Measurements from ENCODE around the gene PLEKHF1.
"Not testable (repeated sequence)": the region's sequence is repeated elsewhere in the genome, so short reads cannot be mapped to it uniquely, and the experiment has no call there.

Gene PLEKHF1

DNA sequence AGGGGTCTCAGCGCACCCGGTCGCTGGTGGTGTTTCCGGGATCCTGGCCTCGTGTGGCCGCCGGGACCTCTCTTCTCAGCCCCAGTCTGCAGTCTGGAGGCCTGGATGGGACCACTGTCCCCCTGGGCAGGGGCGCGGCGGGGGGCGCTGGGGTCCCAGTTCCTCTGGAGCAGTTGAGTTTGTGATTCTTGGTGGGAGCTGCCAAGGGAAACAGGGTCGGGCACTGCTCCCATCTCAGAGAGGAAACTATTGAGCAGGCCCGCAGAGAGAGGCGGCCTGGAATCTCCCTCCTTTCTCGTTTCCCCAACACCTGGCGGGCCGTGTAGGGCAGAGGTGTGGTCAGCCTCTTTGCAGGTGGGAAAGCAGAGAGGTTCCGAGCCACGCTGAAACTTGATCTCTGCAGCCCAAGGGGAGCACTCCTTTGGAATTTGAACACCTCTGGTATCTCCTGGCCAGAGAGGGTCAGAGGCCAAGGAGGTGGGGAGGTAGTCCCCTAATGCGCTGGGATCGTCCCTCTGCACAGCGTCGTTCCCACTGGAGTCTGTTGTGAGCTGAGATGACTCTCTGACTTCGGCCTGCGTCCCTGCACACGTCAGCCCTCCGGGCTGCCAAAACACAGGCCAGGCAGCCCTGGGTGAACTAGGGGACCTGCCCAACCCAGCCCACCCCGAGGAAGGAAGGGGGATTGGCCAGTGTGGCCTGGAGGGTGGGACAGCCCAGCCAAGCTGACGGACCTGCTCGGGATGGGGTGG is 741 bp downstream of the PLEKHF1 start:
- DNase-seq: no peak

DNA sequence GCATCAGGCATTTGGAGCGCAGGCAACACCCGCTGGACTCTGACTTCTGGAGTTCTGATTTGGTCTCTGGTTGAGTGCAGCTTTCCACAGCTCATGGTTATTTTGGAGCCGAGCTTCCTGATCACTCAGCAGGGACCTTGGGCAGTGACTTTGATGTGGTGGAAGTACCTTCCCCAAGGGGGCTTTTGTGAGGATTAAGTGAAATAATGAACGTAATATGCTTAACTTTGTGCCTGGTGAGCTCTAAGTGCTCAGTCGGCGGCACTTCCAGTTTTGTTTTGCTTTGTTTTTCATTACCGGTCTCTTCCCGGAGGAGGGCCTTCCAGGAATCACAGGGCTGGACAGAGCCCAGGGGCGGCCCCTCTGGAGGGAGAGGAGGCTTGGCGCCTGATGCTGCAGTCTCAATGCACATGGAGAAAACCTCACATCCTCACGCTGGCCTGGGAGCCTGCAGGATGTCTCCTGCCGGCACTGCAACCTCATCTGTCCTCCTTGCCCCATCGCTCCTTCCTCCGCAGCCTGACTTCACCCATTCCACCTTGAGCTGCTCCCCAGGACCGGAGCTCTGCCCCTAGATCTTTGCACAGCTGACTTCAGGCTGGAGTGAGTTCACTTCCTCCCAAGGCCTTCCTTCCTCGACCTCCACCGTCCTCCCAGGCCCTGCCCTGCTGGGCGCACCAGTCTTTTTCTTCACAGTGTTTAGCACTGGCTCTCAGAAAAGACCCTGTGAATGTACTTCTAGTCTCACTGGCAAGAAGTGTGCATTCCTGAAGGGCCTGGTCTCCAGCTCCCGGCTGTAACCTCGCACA is 1.5 kb downstream of the PLEKHF1 start:
- DNase-seq: no peak

GRCh38 chr19:29667387-29667783 is 2.1 kb downstream of the PLEKHF1 start:
- no peak for DNase-seq

DNA sequence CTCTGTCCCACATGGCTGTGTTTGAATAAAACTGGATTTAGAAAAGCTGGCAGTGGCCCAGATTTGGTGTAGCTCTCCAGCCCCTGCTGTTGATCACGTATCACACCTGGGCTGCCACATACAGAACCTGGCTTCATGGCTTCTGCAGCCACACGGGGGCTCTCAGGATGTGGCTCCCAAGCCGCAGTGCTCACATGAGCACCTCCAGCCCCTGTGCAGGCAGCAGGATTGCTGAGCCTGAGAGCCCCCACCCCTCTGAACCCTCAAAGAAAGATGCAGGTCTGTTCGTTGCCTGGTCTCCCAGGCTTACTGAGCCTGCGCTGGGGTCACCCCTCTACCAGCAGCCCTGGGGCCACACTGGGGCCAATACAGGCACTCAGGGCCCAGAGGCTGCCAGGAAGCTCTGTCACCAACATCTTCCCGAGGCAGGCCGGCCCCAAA is 2.7 kb downstream of the PLEKHF1 start:
- DNase-seq: peak; percentile 70

DNA sequence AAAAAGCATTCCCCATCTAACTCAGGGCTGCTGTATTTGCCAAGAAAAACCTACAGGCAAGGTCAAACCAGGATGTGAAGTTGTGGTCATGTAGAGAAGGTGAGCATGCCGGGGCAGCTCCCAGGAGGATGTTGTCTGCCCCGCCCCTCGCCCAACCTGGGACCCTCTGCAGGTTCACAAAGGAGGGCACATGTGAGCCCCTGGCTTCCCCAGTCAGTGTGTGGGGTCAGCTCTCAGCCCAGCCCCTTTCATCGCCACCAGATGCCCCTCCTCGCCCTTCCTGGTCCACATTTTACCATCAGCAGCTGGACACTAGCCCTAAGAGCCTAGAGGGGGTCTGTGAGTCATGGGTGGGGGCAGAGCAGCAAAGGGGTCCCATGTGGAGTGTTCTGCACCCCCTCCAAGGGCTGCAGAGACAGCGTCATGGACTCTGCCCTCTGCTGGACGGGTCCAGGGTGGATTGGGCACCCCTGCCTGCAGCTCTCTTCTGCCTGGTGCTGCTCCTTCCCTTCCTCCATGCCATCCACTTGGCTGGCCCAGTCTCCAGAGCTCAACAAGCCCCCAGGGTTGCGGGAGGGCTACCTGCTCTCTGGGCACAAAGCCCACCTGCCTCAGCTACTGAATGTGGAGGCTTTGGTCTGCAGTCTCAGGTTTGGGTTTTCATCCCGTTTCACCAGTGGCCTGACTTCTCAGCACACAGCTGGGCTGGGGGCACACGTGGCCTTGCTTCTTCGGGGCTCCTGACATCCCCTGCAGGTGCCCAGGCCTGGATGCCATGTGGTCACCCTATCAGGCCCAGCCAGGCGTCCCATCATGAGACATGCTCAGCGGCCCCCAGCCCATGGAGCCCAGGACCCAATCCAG is 3.7 kb downstream of the PLEKHF1 start:
- no peak for DNase-seq

GRCh38 chr19:29670255-29670654 is 5.0 kb downstream of the PLEKHF1 start:
- DNase-seq: no peak

DNA sequence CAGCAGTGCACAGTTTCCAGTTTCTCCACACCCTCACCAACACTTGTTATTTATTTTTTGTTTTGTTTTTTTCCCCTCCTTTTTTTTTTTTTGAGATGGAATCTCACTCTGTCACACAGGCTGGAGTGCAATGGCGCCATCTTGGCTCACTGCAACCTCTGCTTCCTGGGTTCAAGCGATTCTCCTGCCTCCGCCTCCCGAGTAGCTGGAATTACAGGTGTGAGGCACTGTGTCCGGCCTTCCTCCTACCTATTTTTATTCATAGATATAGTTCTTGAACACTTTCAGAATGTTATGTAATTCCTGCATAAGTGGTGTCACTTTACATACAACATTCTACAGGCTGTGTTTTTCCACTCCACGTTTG is 5.7 kb downstream of the PLEKHF1 start:
- not testable (repeated sequence) for DNase-seq

DNA sequence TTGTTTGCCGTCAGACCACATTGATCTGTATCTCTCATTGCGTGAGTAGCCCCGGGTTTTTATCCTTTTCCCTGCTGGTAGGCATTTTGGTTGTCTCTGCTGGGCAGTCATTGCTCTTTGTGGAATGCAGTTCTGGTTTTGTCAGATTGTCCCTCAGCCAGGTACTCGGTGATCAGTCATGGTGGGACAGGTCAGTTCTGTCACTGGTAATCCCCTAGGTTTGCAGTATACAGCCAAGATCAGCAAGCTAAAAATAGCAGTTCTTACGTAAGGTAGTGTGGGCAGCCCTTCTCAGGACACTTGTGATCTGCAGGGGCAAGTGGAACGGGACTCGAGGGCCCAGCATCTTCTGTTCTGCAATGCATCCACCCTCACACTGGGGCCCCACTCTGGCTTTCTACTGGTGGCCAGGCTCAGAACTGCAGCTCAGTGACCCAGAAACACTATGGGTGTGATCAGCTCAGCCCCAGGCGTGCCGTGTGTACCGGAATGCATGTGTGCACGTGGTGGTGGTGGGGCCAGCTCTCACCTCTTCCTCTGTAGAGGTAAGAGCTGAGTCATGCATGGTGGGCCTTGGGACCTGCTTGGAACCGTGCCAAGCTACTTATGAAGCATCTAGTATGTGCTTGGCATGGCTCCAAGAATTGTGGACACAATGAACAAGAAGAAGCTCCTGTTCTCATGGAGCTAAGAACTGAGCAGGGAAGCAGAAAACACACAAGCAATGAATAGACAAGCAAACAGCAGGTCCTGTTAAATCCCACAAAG is 6.3 kb downstream of the PLEKHF1 start:
- DNase-seq: peak; percentile 90

DNA sequence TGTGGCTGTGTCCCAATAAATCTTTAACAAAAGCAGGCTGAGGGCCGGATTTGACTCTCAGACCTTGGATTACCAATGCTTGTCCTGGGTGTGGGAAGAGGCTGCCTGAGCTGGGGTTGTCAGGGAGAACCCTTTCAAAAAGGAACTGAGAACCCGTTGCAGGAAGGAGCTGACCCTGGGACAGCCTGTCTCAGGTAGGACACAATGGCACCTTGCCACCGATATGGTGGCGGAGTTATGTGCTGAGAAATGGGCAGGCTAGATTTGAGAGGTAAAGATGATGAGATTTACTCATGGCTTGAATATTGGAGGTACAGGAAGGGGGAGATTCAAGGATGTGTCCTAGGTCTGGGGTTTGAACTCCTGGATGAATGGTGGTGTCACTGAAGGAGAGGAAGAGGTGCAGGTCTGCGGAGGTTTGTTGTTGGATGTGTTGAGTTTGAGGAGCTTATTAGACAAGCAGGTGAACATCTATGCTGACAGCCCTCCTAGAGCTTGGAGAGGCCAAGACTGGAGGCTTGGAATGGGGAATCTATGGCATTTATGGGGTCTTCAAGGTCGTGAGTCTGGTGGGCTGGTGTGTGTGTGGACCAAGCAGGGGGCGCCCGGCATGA is 7.2 kb downstream of the PLEKHF1 start:
- peak; percentile 7 for DNase-seq

- peak; percentile 86 for DNase-seq
These were observed 7.7 kb downstream of the PLEKHF1 start for GRCh38 chr19:29672933-29673336.

GRCh38 chr19:29673451-29674371 is 8.4 kb downstream of the PLEKHF1 start:
- no peak for DNase-seq

GRCh38 chr19:29674374-29675119 is 9.3 kb downstream of the PLEKHF1 start:
- no peak for DNase-seq

GRCh38 chr19:29675120-29675649 is 9.9 kb downstream of the PLEKHF1 start:
- DNase-seq: no peak

DNA sequence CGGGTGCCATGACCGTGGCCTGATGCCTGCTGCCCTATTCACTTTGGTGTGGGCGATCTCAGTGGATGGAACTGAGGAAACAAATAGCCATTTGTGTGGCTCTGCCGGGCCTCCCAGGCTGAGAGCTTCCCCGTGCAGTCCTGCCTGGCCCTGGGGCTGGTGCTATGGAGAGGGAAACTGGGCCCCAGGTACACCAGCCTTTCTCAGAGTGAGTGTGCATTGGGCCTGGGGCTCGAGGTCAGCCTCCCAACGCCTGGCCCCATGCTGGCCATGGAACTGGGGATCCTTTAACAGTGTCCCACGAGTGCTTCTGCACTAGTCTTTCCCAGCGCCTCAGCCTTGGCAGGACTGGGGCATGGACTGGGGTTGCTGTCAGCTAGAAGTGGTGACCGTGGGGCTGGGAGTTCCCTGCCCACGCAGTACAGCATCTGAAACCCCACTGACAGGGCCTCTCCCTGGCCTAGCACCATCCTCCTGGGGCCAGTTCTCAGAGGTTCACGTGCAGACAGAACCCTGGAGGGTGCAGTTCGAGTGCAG is 10.5 kb downstream of the PLEKHF1 start:
- no peak for DNase-seq

GRCh38 chr19:29676586-29676985 is 11.3 kb downstream of the PLEKHF1 start:
- no peak for DNase-seq

DNA sequence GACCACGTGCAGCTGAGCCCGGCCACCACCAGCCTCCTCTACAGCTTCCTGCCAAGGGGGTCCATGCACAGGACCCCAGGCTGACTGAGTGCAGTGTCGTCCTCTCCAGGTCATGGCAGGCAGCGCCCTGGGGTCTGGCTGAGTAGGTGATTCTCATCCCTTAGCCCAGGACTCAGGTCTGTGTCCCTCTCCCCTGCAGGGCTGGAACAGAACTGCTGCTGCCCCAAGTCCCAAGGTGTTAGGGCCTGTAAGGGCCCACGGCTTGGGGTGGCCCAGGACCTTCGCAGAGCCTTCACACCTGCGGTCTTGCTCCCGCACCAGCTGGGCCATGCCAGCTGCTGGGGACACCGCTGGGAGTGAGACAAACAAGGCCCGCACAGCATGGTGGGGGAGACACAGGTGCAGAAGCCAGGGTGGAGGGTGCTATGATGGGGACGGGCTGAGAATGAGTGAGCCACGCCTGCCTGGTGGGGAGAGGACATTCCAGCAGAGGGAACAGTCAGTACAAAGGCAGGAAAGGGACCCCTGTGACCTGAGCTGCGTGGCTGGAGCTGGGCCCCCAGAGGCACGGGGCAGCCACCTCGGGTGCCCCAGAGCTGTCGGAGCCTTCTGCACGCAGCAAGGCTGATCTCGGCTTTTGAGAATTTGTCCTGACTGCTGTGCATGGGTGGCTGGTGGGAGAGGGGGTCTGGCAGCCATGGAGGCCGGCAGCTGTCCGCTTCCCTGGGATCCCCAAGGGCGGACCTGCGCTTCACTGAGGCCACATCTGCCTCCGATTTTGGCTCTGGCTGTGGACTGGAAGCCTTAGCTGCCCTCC is 11.9 kb downstream of the PLEKHF1 start:
- DNase-seq: peak; percentile 3

- DNase-seq: no peak
These were observed 13.3 kb downstream of the PLEKHF1 start for GRCh38 chr19:29678484-29679106.

DNA sequence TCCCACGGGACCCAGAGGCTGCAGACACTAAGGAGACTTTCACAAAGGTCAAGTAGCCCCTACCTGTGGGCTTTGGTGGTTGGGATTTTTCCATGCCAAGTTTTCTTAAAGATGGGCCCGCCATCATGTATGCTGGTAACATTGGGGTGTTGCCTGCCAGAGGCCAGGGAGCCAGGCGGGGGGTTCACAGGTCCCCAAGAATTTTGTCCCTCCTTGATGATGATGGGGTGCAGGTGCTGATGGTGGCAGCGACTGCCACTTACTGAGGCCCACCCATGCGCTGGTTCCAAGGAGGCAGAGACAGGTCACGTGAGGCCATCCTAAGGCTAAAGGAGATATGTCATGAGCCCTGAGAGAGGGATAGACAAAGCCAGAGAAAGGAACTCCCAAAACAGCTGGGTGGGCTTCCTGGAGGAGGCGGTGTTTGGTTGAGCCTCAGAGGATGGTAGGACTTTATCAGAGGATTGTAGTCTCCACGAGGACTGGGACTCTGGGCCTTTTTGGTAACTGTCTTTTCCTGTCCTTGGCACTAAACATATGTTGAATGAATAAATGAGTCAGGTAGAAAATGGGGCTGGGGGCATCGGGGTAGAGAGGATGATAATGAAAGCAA is 14.4 kb downstream of the PLEKHF1 start:
- no peak for DNase-seq
